NB4 (cell line): ENCODE data around the gene PARK7.
A peak's percentile ranks its signal among the peaks of the same experiment; 100 is the strongest.

Experiments used
- CTCF ChIP-seq: IDR thresholded peaks from one replicate; pipeline ENCODE4 v1.5.1; 2012; ENCODE audit warnings: low read depth, low read length
- MYC ChIP-seq: IDR thresholded peaks from 2 replicates; pipeline ENCODE4 v1.6.1; 2011; ENCODE audit warnings: low read depth, low read length
- POLR2A ChIP-seq: IDR thresholded peaks from 2 replicates; pipeline ENCODE4 v1.6.1; 2011; ENCODE audit warnings: mild to moderate bottlenecking; ENCODE audit not compliant: insufficient read length; ENCODE audit errors: extremely low read depth
- TF ChIP-seq, protein P1 (sequence below): IDR thresholded peaks from 2 replicates; pipeline ENCODE4 v1.6.1; 2011; ENCODE audit warnings: low read depth, low read length

GRCh38 chr1:7953850-7954609 is 7.5 kb upstream of the PARK7 start:
- TF ChIP-seq POLR2A (peak; percentile 87), CTCF (no peak), MYC (peak; percentile 87)
- TF ChIP-seq, protein P1, sequence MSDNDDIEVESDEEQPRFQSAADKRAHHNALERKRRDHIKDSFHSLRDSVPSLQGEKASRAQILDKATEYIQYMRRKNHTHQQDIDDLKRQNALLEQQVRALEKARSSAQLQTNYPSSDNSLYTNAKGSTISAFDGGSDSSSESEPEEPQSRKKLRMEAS: peak; percentile 66
